ENCODE measurements around the gene YIPF3.
A peak's percentile ranks its signal among the peaks of the same experiment; 100 is the strongest.
"Not testable (repeated sequence)": the region's sequence is repeated elsewhere in the genome, so short reads cannot be mapped to it uniquely, and the experiment has no call there.

Gene YIPF3

GRCh38 chr6:43491750-43492661, 24.7 kb downstream of the YIPF3 start:
- DNase-seq: no peak

GRCh38 chr6:43490523-43490939, 26.2 kb downstream of the YIPF3 start:
- no peak for DNase-seq

- no peak for DNase-seq
Measured at GRCh38 chr6:43489277-43490072, 27.3 kb downstream of the YIPF3 start.

GRCh38 chr6:43488667-43489276, 28.0 kb downstream of the YIPF3 start:
- DNase-seq: no peak

- DNase-seq: no peak
Measured at GRCh38 chr6:43481591-43482236, 35.0 kb downstream of the YIPF3 start.

GRCh38 chr6:43481075-43481474, 35.7 kb downstream of the YIPF3 start:
- DNase-seq: no peak

- DNase-seq: no peak
Measured at GRCh38 chr6:43478008-43478372, 38.7 kb downstream of the YIPF3 start.

- DNase-seq: peak; percentile 100
Measured at GRCh38 chr6:43477235-43478007, 39.3 kb downstream of the YIPF3 start, which contains the start of gene TJAP1. TJAP1 (plus strand) TSS chr6:43477570; CDS start chr6:43499002, 21,432 bp downstream.

GRCh38 chr6:43476746-43477145, 40.0 kb downstream of the YIPF3 start:
- DNase-seq: no peak

- DNase-seq: no peak
Measured at GRCh38 chr6:43475516-43475915, 41.2 kb downstream of the YIPF3 start.

GRCh38 chr6:43472515-43472914, 44.2 kb downstream of the YIPF3 start:
- DNase-seq: no peak

GRCh38 chr6:43471399-43471798, 45.3 kb downstream of the YIPF3 start:
- DNase-seq: no peak

- no peak for DNase-seq
Measured at GRCh38 chr6:43469947-43470346, 46.8 kb downstream of the YIPF3 start.

- no peak for DNase-seq
Measured at GRCh38 chr6:43468748-43469681, 47.7 kb downstream of the YIPF3 start.

- DNase-seq: no peak
Measured at GRCh38 chr6:43468240-43468639, 48.5 kb downstream of the YIPF3 start.

- DNase-seq: no peak
Measured at GRCh38 chr6:43467752-43468151, 49.0 kb downstream of the YIPF3 start.

- DNase-seq: not testable (repeated sequence)
Measured at GRCh38 chr6:43467265-43467664, 49.5 kb downstream of the YIPF3 start.

GRCh38 chr6:43465948-43466347, 50.8 kb downstream of the YIPF3 start:
- DNase-seq: no peak

- no peak for DNase-seq
Measured at GRCh38 chr6:43464337-43464736, 52.4 kb downstream of the YIPF3 start.

GRCh38 chr6:43461936-43462335, 54.8 kb downstream of the YIPF3 start:
- no peak for DNase-seq
